NT2/D1 (cell line): ENCODE data around the gene ASPG.

Experiments used
- SUZ12 ChIP-seq: IDR thresholded peaks from 2 replicates; pipeline ENCODE4 v1.6.1; 2011; ENCODE audit not compliant: insufficient read length, insufficient read depth; ENCODE audit errors: extremely low read depth
- YY1 ChIP-seq: IDR thresholded peaks from 2 replicates; pipeline ENCODE4 v1.6.1; 2011; ENCODE audit not compliant: insufficient read length, insufficient read depth
- ZNF274 ChIP-seq: IDR thresholded peaks from 2 replicates; pipeline ENCODE4 v1.6.1; 2011; ENCODE audit warnings: mild to moderate bottlenecking, low read depth, low read length

DNA sequence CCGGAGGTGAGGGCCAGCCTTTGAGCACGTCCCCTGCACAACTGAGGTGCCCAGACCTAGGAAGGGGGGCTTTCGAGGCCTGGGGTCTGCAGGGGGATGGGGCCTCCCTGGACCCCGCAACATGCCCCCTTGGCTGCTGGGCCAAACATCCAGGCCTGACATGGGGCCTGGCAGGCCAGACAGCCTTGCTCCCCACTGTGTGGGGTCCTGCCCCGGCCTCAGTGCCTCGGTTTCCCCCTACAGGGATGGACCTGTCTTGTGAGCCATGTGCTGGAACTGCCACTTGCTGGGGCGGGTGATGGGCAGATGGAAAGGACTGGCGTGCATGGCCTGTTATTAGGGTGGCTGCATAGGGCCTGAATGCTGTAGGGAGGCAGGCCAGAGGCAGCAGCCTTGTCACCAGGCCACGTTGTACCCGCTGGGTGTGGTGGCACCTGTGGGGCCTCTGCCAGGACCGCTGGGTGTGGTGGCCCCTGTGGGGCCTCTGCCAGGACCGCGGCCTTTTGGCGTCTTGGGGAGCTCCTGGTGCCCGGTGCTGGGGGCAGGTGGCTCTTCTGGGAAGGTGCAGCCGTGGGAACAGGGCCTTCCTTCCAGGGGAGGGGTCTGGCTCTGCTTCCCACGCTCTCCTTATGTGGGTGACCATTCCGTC lies 20.4 kb downstream of the ASPG start:
- TF ChIP-seq ZNF274 (no peak), YY1 (no peak), SUZ12 (no peak)
